Nephron (organoid): ENCODE measurements around the gene FZD8.

Experiments
- H3K27ac Mint-ChIP-seq, 3 experiments: 2 replicates each; pipeline ENCODE4 v1.8.0; 2020; ENCODE audit warnings: mixed read lengths in 3 of 3, mild to moderate bottlenecking in 2 of 3, moderate library complexity in 1 of 3
- H3K27me3 Mint-ChIP-seq: 2 replicates; pipeline ENCODE4 v1.8.0; 2021; ENCODE audit warnings: low read depth, mild to moderate bottlenecking, moderate library complexity, mixed read lengths
- H3K36me3 Mint-ChIP-seq: 2 replicates; pipeline ENCODE4 v1.8.0; 2020; ENCODE audit warnings: low read depth, mixed read lengths
- H3K4me1 Mint-ChIP-seq: 2 replicates; pipeline ENCODE4 v1.8.0; 2020; ENCODE audit warnings: mixed read lengths
- H3K4me3 Mint-ChIP-seq, 3 experiments: 2 replicates each; pipeline ENCODE4 v1.8.0; 2020; ENCODE audit warnings: mild to moderate bottlenecking in 3 of 3, mixed read lengths in 3 of 3, moderate library complexity in 2 of 3
- H3K9me3 Mint-ChIP-seq: 2 replicates; pipeline ENCODE4 v1.8.0; 2020; ENCODE audit warnings: mixed read lengths
- CTCF ChIP-seq, 3 experiments: fragments of 200-600 bp; sonication (generic); IDR thresholded peaks; one replicate each; pipeline ENCODE4 v1.5.0; 2021; ENCODE audit warnings: antibody characterized with exemption in 3 of 3; ENCODE audit not compliant: unreplicated experiment in 3 of 3

Gene FZD8

GRCh38 chr10:35684586-35684985 is 42.5 kb upstream of the FZD8 start:
- Mint-ChIP-seq H3K27ac (peak overlapping the region in 2 of 3 experiments; percentile 37 to 68), H3K4me3 (no peak overlapping the region), H3K27me3 (peaks cover 4% of the 10 kb centered on the region), H3K36me3 (no peaks in the 10 kb centered on the region), H3K9me3 (no peaks in the 10 kb centered on the region), H3K4me1 (peaks cover 4% of the 10 kb centered on the region)
- no peak for TF ChIP-seq CTCF (IDR thresholded peaks at IDR 0.05; ENCODE audit: unreplicated experiment in 3 of 3)

- Mint-ChIP-seq H3K36me3 (no peaks in the 10 kb centered on the region), H3K4me1 (peaks cover 5% of the 10 kb centered on the region), H3K4me3 (peak overlapping the region in 1 of 3 experiments; percentile 8), H3K9me3 (peaks cover 9% of the 10 kb centered on the region), H3K27me3 (peaks cover 11% of the 10 kb centered on the region), H3K27ac (peak overlapping the region in 2 of 3 experiments; percentile 43 to 74)
- no peak for TF ChIP-seq CTCF (IDR thresholded peaks at IDR 0.05; ENCODE audit: unreplicated experiment in 3 of 3)
Observed at GRCh38 chr10:35675846-35676245, 33.8 kb upstream of the FZD8 start.

- Mint-ChIP-seq H3K27me3 (peaks cover 12% of the 10 kb centered on the region), H3K36me3 (no peaks in the 10 kb centered on the region), H3K9me3 (peaks cover 9% of the 10 kb centered on the region), H3K4me3 (no peak overlapping the region), H3K4me1 (peaks cover 5% of the 10 kb centered on the region), H3K27ac (no peak overlapping the region)
- no peak for TF ChIP-seq CTCF (IDR thresholded peaks at IDR 0.05; ENCODE audit: unreplicated experiment in 3 of 3)
Observed at GRCh38 chr10:35674843-35675242, 32.7 kb upstream of the FZD8 start.

- no peaks in the 10 kb centered on the region for H3K4me1 Mint-ChIP-seq
- peaks cover 27% of the 10 kb centered on the region for H3K27me3 Mint-ChIP-seq
- H3K4me3 Mint-ChIP-seq, result no peak overlapping the region
- no peak overlapping the region for H3K27ac Mint-ChIP-seq
- no peak for TF ChIP-seq CTCF (IDR thresholded peaks at IDR 0.05; ENCODE audit: unreplicated experiment in 3 of 3)
- peaks cover 9% of the 10 kb centered on the region for H3K36me3 Mint-ChIP-seq
- H3K9me3 Mint-ChIP-seq, result peaks cover 13% of the 10 kb centered on the region
Observed at GRCh38 chr10:35668865-35669650, 27.0 kb upstream of the FZD8 start.

GRCh38 chr10:35667971-35668370 is 25.9 kb upstream of the FZD8 start:
- Mint-ChIP-seq H3K27ac (no peak overlapping the region), H3K36me3 (peaks cover 9% of the 10 kb centered on the region), H3K4me1 (no peaks in the 10 kb centered on the region)

More at GRCh38 chr10:35667971-35668370, 25.9 kb upstream of the FZD8 start:
- Mint-ChIP-seq H3K27me3 (peaks cover 27% of the 10 kb centered on the region), H3K4me3 (no peak overlapping the region), H3K9me3 (peaks cover 13% of the 10 kb centered on the region)
- no peak for TF ChIP-seq CTCF (IDR thresholded peaks at IDR 0.05; ENCODE audit: unreplicated experiment in 3 of 3)
